Nucleus accumbens (tissue), 56 donors: ENCODE measurements around the gene RASA3.
"Not testable (repeated sequence)": the region's sequence is repeated elsewhere in the genome, so short reads cannot be mapped to it uniquely, and the experiment has no call there.

Experiments
- DNase-seq, 56 donors: peaks; one replicate each; lab custom pipeline; 2025; lab: John Stamatoyannopoulos, UW

The RASA3 gene

DNA sequence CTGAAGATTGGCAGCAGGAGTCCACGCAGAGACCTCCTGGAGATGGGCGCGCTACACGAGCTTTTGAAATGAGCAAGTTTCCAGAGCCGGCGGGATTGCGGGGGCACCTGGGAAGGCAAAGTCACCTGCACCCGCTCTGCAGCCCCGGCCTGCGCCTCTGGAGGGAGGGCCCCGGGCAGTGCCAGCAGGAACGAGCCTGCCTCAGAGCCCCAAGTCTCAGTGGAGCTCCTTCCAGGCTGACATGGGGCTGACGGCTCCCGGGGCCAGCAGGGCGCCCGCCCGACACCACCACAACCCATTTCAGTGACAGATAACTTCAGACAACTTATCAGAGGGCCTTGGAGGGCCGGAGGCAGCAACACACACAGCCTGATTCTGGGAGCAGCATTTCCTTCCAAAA lies 45.0 kb downstream of the RASA3 start:
- no peak for DNase-seq

- DNase-seq, result no peak
Measured at GRCh38 chr13:114082849-114083645, 49.4 kb downstream of the RASA3 start.

DNA sequence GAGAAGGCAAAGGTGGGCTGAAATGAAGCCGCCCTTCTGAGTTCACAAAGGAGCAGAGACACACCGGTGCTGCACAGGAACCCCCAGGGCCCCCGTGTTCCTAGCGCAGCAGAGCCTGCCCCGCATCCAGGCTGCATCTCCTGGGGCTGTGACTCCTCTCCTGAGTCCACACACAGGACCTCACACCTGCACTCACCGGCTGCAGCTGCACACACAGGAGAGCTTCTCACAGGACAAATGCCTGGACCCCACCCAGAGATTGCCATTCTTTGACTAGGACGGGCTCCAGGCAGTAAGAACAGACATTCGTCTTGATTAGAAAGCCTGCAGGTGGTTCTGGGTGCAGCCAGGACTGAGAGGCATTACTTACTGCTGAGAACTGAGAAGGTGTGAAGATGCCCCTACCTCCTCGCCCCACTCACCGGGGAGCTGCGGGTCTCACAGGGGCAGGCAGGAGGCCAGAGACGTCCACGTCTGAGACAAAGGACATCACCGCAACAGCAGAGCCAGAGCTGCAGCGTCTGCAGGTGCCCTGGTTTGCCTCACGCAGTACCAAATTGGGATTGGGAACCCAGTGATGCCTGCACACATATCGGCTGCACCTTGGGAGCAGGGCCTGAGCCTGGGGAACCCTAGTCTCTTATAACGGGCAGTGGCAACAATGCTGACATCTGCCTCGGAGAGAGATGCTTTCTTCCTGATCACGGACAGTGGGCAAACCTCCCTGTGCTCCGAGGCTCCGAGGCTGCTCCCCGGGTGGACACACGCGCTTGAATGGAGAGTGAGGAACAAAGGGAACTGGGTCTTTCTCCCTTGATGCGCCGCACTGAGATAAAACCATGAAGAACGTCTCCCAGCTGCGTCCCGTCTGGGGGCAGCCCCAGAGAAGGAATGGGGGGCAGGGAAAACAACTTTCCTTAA lies 50.4 kb downstream of the RASA3 start:
- DNase-seq, result no peak

DNA sequence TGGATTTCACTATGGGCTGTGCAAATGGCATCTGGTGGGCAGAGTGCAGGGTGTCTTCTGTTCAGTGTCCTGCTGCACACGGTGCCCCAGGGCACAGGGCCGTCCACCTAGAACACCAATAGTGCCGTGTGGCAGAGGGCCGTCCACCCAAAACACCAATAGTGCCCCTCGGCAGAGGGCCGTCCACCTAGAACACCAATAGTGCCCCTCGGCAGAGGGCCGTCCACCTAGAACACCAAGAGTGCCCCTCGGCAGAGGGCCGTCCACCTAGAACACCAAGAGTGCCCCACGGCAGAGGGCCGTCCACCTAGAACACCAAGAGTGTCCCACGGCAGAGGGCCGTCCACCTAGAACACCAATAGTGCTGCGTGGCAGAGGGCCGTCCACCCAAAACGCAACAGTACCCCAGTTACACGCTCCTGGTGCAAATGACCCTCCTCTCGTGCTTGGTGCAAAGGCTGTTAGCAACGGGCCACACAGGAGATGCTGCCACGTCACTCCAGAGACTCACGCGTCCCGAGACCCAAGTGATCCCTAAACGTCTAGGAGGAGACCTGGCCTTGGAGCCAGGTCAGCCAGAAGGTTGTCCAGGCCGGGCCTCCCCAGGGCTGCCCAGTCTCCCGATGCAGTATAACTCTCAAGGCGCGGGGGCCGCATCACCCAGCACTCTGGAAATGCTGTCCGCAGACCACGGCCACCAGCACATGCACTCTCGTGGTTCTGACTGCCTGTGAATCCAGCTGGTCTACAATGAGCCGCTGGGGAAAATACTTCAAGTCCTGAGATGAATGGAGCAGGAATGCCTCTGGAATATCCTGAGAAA lies 51.5 kb downstream of the RASA3 start:
- DNase-seq, result no peak

DNA sequence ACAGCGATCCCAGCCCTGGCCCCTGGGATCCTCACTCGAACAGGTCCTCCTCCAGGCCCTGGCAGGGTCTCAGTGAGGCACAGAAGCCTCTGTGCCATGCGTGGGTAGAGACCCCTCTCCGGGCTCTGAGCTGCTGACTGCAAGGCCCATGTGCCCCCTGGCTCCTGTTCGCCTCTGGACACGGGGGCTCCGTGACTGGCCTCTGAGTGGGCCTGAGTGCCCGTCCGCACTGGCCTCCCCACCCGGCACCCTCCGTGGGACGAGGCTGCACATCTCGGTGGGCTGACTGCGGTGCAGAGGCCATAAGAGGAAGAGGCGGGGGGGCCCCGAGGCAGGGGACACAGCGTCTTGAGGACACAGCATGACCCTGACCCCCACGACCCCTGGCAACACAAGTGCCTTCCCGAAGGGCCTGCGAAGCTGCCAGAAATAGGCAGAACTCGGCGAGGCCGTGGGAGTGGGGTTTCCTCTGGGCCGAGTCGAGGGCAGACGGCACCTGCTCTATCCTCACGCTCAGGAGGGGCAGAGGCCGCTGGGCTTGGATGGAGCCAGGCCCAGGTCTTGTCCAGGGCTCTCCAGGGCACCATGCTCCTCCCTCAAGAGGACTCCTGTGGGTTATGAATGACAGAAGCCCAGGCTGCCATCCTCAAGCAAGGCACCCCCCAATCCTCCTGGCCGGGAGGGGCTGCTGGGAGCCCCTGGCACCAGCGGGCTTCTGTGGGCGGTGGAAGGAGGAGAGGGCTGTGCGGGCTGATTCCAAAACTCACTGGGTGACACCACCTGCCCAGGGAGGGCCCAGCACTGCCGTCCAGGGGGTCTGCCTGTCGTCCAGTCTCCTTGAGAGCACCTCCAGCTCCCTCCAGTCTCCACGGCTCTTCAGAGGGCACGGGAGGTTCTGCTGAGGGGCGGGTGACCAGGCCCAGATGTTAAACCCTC lies 52.6 kb downstream of the RASA3 start:
- no peak for DNase-seq

DNA sequence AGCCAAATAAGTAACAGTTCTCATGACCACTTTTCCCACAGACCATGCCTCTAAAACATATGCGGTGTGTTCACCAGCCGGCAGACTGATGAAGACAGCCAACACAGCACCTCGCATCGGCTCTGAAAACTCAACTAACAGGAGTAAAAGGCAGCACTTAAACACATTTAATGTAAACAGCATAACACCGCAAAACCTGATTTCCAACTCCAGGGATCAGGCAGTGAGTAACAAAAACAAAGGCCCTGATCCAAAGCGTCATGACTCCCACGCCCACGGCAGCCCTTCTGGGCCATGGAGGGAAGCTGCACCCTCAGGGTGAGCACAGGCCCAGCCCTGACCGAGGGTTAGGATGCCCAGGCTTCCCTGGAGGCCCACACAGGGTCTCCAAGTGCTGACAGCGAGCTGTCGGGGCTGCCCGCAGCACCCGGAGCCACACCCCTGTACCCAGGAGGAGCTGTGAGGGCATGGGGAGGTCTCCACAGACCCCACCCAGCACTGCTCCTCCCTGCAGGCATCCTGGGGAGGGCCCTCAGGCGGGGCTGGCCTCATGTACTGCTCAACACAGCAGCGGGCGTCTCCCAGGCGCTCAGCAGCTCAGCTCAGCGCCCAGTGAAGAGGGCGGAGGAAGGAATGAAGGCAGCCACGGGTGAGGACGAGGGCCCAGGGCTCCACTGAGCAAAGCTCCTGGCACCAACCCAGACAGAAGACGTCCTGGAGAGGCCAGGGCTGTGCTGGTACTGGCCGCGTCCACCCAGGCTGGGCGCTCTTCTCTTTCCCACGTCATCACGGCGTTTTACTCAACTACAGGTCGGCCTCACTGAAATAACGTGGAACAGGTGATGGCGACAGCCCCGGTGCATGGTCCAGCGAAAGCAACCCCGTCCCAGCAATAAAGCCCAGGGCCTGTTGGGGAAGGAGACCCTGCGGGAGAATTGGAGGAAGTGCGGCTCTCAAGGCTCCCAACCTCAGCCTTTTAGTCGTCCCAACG lies 53.7 kb downstream of the RASA3 start:
- DNase-seq, result no peak

GRCh38 chr13:114077933-114078325 lies 54.5 kb downstream of the RASA3 start:
- DNase-seq, result peak in 7 of 56 donors; percentile 25 to 50 (median 34)

GRCh38 chr13:114077099-114077932 lies 55.1 kb downstream of the RASA3 start:
- DNase-seq, result peak in 3 of 56 donors; percentile 33 to 57 (median 37)

DNA sequence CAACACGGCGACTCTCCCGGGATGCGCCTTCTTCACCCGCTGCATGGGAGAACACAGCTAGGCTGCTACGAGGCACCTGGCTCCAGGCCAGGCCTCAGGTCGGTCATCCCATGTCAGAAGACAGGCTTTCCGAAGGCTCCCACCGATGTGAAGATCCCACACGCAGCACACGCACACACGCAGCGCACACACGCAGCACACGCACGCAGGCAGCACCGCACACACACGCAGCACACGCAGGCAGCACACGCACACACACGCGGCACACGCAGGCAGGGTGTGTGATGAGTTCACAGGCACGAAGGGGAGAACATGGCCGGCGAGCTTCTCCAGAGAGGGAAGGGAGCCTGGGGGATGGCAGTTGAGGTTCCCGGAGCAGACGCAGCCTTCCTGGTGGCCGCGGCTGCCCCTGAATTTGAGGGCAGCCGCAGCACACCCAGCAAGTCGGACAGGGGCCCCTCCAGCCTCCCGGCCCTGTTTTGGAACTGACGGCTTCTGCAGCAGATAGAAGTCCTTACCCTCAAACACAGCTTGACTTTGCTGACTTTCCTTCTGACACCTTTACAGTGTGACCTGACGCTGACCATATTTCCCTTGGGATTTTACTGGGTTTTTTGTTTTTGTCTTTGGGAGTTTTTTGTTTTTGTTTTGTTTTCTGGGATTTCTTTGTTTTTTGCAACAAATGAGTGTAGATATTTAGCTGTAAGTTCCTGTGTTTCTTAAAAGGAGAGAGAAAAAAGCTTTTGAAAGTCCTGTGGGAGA lies 55.9 kb downstream of the RASA3 start:
- DNase-seq, result no peak

DNA sequence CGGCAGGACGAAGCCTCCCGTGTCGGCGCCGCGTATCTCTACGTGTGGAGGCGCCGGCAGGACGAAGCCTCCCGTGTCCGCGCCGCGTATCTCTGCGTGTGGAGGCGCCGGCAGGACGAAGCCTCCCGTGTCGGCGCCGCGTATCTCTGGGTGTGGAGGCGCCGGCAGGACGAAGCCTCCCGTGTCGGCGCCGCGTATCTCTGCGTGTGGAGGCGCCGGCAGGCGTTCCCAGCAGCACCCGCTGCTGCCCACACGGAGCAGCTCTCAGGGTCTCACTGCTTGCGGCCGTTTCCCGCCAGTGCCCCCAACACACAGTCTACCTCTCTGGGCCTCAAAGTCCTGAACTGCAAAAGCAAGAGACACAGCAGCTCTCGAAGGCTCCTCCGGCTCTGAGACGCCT lies 56.6 kb downstream of the RASA3 start:
- DNase-seq, result not testable (repeated sequence)

- DNase-seq, result no peak
Measured at GRCh38 chr13:114074671-114075315, 57.6 kb downstream of the RASA3 start.

DNA sequence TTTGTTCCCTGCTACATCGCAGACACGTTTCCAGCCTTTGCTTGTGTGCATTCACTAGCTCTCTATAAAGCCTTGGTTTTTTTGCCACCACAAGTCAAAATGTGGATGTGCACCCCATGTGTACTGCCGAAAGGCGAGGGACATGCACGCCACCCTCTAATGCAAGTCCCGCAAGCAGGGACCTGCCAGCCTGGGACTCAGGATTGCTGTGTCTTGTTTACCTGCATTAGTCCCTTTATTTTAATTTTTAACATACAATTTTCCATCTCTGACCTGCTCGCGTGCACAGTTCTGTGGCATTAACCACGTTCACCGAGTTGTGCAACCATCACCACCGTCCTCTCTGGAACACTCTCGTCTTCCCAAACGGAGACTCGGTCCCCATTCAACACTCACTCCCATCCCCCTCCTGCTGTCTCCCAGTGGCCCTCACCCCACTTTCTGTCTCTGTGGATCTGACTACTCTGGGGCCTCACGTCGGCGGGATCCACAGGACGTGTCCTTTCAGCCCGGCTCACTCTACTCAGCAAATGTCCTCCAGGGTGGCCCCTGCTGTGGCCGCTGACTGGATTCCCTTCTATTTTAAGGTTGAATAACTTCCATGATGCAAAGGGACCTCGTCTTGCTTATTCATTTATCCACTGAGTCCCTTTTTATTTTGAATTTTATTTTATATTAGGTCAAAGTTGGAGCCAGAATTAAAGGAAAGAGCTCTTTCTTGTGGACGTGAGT lies 58.4 kb downstream of the RASA3 start:
- no peak for DNase-seq

DNA sequence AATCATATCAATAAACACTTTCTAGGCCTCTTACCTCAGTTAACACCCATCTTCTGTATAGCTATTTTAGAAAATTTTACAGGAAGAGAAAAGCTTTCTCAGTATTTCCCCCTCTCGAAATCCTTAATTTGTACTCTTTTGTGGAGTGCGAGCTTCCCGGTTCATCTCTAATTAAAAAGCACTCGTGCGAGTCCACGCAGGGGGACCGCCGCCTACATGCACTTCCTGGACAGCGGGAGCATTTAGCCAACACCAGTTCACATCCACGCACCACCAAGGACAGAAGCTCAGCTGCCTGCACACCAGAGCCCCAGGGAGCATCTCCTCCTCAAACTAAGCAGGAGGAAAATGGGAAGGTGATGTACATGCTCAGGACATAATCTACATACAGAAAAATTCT lies 60.0 kb downstream of the RASA3 start:
- no peak for DNase-seq

DNA sequence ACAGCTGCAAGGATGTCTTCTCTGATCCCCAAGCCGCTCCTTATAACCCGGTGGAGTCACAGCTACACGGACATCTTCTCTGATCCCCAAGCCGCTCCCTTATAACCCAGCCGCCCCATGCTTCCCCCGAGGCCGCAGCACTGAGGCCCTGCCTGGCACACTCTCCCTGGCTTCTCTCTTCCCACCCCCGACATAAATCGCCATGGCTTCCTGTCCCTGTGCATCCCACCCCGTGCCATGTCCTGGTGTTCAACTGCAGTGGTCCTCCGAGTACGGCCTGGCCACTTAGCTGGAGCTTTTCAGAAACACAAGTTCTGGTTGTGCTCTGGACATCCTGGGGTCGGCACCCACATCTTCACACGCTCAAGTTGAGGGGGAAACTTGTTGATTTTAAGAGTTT lies 60.4 kb downstream of the RASA3 start:
- DNase-seq, result no peak

GRCh38 chr13:114071410-114071809 lies 61.0 kb downstream of the RASA3 start:
- DNase-seq, result peak in 4 of 56 donors; percentile 32 to 48 (median 42)
